HG03571 (cell line): ENCODE measurements around the gene PPP1R8.

Experiments
- ATAC-seq: cut with Tn5 transposase; IDR thresholded peaks from one replicate; pipeline ENCODE4 v1.9.1; 2021; ENCODE audit not compliant: unreplicated experiment

PPP1R8 gene

GRCh38 chr1:27889506-27889905 lies 58.9 kb downstream of the PPP1R8 start:
- no peak for ATAC-seq

GRCh38 chr1:27891196-27891889 lies 60.8 kb downstream of the PPP1R8 start:
- ATAC-seq, result no peak

GRCh38 chr1:27894521-27894920 lies 63.9 kb downstream of the PPP1R8 start:
- no peak for ATAC-seq
